GM18519 (cell line): ENCODE results near the gene EXOC1L.

Experiments used
- ATAC-seq: cut with Tn5 transposase; IDR thresholded peaks from one replicate; pipeline ENCODE4 v1.9.1; 2021; ENCODE audit warnings: mild to moderate bottlenecking, moderate library complexity; ENCODE audit not compliant: unreplicated experiment, low FRiP score

The EXOC1L gene

DNA sequence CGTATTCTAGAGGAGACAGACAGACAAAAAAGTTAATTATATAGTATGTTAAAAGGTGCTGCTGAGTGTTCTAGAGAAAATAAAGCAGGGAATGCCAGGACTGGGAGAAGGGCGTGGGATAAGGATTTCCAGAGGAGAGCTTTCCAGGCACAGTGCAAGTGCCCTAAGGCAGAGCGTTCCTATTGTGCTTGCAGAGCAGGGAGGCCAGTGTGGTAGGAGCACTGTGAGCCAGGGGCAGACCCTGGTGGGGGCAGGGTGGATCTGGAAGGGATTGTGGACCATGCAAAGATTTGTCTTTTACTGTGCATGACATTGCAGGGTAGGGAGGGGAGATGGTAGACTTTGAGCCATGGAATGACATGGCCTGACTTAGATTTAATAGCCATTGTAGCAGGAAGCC is 59.6 kb downstream of the EXOC1L start:
- ATAC-seq: no peak

DNA sequence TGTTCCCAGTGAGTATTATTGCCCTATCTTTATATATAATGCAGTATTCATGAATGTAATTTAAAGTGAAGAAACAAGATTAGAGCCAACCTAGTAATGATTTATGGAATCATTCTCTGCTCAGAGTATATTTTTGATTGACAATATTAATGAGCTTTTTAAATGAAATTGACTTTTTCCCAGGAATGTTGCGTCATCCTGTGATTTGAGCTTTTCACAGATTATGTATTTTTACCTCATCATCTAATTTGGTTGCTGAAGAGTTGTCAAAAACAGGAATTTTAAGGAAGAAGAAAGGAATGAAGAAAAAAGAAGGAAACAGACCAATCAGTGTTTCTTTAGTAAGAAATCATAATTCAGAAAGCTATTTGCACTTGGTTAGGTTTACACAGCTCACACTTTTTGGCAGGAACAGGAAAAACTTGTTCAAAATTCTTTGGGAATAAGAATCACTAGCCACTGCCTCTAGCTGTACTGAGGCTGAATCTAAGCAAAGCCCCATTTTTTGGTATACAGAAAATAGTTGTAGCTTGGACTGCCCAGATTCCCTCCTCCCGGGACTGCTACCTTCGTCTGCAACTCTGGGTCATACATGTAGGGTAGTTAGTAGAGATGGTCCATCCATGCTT is 61.2 kb downstream of the EXOC1L start:
- ATAC-seq: no peak

DNA sequence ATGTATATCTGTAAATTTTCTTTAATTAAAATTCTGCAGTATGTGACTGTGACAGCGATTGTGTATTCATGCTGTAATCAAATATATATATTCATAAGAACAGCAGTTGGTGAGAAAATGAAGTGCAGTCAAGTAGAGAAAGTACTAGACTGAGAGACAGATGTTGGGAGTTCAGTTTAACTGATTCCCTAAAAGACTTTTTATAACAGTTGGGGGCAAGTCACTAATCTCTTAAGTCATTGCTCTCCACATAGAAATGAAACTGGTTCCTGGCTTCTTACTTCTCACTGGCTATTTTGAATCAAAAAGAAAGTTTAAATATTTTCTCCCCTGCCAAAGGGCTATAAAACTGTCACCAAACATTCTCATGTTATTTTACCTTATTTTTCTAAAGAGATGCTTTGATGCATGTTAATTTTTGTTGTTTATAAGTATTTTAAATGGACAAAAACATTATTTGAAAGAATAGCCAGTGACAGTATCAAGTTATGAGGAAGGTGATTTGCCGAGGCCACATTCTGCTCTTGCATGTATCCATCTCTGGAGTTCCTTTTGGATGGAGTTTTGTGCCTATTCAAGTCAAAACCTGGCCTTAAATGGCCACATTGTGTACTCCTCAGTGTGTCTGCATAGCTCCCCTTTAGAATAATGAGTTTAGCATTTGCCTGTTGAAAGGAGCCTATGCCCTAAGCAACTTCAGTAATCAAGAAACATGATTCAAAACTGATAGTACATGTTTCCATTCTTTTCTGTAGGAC is 64.7 kb downstream of the EXOC1L start:
- no peak for ATAC-seq

DNA sequence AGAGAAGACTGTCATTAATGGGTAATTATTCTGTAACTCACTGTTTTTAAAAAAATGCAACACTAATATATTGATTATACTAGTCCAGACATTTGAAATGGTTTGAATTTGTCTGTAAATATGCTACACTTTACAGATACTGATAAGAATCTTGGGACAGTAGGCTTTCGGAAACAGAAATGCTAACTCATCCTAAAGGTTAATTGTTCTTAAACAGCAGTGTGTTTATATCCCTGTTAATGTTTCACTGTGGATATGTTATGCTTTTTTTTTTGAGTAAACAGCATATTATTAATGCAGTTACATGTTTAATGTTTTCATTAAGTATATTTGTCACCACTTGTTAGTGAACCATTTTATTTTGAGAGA is 65.2 kb downstream of the EXOC1L start:
- no peak for ATAC-seq
